Cerebellar nuclear complex (tissue), 1 donor: ENCODE measurements around the gene ECT2L.

Source experiments
- DNase-seq, 2 experiments: peaks; one replicate each; lab custom pipeline; 2025; lab: John Stamatoyannopoulos, UW

The ECT2L gene

DNA sequence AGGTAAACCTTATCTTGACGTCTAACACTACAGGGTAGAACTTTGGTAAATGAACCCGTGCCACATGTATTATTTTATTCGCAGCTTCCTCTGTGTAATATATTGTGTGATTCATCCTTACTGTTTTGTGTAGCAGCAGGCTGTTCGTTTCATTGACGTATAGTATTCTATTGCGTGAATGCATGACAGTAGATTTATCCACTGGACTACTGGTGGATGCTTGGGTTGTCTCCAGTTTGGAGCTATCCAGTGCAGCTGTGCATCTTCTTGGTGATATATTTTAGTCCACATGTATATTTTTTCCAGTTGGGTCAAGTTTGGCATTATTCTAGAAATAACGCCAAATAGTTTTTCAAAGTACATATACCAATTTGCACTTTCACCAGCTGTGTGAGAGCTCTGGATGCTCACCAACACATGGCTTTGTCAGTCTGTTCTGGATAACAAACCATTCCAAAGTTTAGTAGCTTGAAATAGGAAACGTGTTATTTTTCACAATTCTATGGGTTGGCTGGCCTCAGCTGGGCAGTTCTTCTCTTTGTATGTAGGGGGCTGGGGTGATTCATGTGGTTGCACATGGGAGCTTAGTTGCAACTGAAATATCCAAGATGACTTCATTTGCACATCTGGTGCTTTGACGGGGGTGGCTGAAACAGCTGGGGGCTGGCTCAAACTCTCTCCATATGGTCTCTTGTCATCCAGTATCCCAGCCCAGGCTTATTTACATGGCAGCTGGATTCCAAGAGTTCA lies 9.3 kb downstream of the ECT2L start:
- DNase-seq, result no peak

DNA sequence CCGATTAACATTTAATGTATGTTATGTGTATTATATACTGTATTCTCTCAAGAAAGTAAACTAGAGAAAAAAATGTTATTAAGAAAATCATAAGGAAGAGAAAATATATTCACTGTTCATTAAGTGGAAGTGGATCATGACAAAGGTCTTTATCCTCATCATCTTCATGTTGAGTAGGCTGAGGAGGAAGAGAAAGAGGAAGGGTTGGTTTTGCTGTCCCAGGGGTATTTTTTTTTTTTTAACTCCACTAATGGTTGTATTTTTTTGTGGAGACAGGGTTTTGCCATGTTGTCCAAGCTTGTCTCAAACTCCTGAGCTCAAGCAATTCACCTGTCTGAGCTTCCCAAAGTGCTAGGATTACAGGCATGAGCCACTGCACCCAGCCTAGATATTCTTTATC lies 11.0 kb downstream of the ECT2L start:
- DNase-seq, result no peak

DNA sequence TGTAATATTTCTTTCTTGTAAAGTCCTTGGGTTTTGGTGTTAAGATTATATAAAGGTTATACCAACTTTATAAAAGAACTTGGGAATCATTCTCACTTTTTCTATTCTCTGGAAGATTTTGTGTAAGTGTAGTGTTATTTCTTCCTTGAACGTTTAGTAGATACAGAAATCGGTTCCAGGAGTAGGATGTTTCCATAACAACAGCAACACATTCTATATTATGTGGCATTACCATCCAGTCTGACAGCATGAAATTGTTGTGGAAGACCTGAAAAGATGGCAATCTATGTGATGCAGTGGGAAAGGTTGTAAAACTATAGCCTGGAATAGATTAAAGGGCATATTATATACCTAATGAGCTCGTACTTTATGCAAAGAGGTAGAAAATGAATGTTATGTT lies 13.8 kb downstream of the ECT2L start:
- DNase-seq, result no peak

DNA sequence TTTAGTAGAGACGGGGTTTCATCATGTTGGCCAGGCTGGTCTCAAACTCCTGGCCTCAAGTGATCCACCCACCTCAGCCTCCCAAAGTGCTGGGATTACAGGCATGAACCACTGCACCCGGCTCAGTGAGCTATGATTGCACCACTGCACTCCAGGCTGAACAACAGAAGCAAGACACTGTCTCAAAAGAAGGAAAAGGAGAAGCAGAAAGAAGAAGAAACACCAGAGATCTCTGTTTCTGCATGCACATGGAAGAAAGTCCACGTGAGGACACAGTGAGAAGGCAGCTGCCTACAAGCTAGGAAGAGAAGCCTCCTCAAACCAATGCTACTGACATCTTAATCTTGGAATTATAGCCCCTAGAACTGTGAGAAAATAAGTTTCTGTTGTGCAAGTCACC lies 16.0 kb downstream of the ECT2L start:
- DNase-seq, result no peak

DNA sequence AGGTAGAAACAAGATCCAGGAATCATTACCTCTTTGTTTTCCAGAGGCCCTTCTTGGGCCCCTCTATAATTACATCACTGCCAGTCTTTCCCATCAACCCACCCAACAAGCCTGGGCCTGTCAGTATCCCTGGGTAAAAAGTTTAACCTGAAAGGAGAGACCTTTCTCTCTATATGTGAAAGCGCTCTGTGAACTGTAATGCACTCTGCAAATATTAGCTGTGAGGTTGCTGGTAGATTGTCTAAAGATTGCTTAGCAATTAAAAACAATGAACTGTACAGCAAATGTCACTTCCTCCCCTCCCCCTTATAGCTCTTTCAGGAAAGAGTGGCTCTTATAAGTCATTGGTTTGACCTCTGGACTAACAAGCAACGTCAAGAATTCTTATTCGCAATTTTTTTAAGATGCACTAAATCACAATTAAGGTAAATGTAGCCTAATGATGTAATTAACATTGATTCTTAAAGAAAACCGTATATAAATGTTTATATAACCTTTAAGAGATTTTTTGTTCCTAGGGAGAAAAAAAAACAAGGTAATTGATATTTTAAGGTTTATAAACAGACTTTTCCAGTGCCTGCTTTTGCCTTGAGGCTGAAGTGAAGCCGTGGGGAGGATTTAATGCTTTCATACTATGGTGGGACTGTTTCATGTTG lies 18.4 kb downstream of the ECT2L start:
- no peak for DNase-seq

DNA sequence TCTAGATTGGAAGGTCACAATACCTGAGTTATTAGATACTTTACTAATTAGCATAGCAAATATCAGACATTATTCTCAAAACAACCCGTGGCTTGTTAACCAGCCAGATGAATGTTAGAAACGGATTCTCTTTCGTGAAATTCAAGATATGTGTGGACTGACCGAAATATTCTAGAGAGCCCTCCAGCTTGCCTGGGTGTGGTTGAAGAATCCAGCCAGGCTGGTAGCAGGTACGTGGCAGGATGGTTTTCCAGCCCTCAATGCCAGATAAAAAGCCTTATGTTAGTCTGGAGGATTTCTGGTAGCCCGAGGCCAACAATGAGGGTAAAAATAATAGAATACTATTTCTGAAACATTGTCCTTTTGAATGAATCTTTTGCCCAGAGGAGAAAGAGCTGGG lies 19.3 kb downstream of the ECT2L start:
- no peak for DNase-seq

DNA sequence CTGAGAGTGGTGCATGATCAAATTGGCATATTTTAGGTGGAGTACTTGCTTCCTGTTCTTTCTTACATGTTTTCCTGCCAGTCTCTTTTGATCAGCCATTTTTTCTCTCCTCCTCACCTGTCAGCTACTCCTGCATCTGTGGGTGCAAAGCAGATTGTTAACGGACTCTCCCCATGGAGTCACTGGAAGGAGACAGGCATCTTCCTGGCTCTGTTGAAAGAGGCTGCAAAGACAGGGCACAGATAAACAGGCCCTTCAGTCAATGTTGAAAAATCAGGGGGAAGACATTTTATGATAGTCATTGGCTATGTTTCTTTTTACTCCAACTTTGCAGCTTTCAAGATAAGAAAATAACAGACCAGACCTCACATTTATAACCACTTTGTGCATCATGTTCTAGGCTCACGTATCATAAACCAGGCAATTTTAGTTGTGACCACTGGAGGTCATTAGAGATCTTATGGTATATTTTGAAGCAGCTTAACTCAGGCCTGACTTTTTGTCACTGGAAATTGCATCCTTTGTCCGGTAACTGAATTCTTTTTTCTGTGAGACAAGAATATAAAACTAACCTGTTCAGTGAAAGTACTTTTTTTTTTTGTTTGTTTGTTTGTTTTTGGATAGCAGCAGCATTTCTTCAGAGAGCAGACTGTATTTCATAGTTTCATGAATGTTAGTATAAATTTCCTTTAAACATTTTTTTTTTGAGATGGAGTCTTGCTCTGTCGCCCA lies 20.1 kb downstream of the ECT2L start:
- DNase-seq, result no peak

DNA sequence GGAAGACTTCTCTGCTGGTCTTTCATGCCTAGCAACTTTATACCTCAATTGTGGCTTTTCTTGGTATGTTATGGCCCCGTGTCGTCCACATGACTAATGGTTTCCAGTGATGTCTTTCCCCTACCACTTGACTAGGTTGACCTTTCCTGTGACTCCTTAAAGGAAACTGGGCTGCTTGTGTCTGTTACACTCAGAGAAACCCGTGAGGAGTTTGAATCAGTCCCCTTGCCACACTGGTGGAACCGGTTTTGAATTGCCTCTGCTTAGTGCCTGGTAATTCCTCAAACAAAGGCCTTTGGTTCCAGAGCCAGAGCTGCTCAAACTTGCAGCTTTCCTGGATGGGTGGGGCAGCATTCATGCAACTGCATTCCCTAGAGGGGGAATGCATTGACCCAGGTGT lies 21.9 kb downstream of the ECT2L start:
- DNase-seq, result no peak

DNA sequence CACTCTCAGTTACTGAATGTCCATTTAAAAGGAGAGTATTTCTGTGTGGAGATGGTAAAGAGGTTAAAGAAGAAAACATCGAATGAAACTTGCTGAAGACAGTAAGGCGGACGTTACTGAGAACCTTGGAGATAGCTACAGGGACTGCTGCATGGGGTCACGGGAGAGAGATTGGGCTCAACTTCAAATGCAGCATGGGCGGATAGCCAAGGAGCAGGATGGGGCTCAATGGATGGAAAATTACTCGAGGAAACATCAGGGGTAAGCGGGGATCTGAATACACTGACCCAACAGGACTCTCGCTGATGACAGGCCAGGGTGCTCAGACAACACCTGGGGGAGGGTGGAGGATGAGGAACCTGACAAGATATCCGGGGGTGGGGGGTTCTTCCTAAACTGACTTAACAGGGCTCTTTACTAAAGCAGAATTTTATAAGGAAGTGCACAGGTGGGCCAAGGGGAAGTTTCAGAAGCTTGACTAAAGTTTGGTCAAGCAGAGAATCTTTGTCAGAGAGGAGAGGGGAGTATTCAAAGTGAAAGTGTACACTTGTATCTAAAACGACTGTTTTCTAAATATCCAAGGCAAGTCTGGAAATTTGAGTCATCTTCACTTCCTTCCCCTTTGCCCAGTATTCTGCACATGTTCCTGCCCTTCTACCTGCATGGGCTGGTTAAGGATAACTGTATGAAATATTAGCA lies 22.8 kb downstream of the ECT2L start:
- DNase-seq, result no peak

DNA sequence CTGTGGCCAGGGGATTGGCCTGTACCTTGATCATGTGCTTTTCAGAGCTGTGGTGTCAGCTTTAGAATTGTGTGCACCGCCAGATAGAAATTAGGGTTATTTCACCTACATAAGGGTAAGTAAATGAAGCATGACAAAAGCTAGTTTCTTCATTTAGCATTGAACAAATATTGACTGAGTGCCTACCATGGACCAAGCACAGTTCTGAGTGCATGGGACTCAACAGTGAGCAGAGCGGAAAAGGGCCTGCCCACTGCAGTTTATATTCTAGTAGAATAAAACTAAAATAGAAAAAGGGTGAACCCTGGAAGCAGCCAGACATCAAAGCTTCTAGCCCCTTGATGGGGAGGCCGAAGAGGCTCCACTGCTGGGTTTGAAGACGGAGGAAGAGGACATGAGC lies 25.6 kb downstream of the ECT2L start:
- DNase-seq, result no peak

DNA sequence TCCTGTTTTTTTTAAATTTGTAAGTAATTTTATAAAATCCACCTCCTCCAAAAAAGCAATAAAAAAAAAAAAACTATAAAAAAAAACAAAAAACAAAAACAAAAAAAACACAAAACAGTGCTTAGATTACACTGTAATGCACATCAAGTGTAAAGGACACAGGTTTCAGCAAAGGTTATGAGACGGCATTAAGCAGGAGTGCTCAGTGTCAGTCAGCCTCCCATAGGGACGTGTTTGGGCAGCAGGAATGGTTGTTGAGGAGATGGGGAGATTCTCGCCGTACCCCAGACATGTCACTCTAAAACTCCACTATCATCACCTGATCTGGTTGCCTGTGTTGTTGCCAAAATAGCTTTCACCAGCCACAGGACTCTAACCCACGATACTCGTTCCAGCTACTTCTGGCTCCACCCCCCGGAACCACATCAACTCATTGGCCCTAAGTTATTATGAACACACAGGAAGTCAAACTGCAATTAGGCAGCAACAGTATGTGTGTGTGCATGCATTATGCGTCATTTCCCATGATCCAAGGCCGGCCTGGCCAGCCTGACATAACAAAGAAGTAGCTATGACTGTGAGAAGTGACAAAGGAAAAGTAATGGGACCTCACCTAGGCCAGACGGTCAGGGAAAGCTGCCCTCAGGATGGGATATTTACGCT lies 28.7 kb downstream of the ECT2L start:
- no peak for DNase-seq

DNA sequence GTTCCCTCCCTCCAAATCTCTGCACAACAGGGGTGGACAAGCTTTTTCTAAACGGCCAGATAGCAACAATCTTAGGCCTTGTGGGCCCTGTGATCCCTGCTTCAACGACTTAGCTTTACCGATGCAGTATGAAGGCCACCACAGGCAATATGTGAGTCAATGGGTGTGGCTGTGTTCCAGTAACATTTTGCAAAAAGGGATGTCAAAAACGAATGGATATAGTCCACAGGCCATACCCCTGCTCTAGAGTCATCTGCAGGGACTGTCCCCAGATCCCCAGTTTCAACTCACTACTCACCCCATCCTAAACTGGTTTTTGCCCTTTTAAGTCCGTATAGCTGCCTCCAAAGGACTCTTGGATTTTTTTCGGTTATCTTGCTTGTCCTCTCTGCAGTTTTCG lies 34.4 kb downstream of the ECT2L start:
- DNase-seq, result no peak

DNA sequence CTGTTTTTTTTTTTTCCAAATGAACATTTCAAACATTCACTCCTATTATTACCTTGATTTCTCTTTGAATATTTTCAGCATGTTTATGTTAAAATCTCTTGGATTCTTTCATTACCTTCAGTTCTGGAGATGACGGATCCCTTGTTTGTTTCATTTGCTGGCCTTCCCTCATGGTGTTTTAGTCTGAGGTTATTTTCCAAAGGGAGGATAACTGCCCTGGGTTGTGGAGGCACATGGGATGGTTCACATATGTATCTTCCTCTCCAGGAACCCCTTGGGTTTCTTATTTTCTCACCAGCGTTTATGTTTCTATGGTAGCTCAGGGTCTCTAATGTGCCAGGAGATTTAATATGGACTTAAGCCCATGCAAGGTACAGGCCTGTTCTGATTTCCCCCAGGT lies 36.3 kb downstream of the ECT2L start:
- no peak for DNase-seq

DNA sequence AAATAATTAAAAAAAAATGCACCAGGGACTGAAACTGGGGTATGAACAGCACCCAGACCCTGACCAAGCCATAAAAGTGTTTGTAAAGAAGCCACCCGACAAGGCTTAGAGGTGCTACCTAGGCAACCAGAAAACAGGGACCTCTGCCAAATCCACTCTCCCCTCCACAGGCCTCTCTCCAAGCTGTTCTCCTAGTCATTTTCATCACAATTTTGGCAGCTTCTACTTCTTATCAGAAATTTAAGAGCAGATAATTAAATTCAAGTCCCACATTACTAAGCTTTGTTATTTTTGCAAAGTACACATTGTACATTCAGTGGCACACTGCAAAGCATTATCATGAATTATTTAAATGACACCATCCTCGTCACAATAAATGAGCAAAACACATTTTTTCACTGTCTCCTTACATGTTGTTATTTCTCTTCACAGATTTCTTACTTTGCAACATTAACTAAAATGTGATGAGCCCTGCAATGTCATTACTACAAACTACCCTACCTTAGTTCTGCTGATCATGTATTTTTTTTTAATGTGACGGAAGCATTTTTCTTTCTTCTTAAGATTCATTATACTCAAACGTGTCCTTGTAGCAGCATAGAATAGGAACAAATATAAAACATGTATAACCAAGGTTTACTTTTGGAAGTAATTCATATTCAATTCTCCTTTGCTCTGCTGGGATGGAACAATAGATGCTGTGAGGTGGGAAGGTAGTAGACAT lies 38.1 kb downstream of the ECT2L start:
- DNase-seq, result no peak

DNA sequence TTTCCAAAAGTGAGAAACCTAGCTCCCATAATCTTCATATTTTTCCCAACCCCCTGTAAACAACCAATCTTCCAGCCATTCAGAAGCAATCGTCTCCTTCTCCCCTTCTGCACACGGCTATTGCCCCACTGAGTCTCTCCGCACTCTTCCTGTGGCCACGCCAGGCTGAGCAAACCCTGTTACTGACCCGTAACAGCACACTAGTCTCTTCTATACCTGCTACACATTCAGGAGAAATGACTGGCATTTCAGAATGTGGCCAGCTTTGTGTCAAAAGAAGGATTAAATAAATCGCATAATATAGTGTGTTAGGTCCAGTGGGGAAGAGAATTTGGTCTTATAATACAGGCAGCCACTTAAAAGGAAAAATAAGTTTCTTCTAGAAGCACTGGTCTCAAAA lies 41.4 kb downstream of the ECT2L start:
- no peak for DNase-seq

DNA sequence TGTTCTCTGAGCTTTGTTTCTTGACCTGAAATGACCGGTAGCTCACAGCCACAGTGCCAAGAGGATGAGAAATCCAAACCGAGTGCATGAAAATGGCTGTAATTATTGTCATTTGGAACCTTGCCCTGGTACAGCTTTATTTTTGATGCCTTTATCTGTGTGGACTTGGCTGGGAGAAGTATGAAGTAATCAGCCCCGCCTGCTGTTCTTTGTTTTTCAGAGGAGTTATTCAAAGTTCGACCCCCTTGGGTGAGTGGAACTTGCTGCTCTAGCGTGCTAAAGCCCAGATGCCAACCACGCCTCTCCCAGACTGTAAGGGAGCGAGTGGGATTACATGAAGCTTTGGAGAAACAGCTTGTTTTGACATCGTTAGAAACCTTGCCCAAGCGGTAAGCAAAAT lies 48.3 kb downstream of the ECT2L start:
- DNase-seq, result no peak

DNA sequence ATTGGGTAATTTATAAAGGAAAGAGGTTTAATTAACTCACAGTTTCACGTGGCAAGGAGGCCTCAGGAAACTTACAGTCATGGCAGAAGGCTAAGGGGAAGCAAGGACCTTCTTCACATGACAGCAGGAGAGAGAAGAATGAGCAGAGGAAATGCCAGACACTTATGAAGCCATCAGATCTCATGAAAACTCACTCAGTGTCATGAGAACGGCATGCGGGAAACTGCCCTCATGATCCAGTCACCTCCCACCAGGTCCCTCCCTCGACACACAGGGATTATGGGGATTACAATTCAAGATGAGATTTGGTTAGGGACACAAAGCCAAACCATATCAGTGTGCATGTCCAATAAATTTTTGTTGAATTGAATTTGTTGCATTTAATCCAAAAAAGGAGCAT lies 52.0 kb downstream of the ECT2L start:
- DNase-seq, result no peak

DNA sequence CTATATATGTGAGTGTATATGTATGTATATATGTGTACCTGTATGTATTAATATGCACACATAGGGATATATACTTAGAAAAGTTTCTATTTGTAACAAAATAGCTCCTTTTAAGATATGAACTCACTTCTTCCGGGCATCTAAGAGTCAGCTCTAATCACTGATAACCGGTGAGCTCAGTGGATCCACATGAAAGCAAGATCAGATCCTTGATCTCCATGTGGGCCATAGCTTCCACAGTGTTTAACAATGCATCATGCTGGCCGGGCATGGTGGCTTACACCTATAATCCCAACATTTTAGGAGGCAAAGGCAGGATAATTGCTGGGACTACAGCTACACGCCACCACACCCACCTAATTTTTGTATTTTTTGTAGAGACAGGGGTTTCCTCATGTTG lies 52.6 kb downstream of the ECT2L start:
- no peak for DNase-seq

DNA sequence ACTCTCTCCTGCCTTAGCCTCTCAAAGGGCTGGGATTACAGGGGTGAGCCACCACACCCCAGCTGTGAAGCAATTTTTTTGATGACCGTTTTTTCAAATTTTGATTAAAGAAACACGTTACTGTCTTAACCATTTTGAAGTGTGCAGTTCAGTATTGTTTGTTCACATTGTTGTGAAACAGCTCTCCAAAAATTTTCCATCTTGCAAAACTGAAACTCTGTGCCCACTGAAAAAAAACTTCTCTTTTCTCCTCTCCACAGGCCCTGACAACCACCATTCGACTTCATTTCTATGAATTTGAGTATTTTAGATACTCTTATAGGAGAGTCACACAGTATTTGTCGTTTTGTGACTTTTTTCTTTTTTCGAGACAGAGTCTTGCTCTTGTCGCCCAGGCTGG lies 53.9 kb downstream of the ECT2L start:
- DNase-seq, result no peak

DNA sequence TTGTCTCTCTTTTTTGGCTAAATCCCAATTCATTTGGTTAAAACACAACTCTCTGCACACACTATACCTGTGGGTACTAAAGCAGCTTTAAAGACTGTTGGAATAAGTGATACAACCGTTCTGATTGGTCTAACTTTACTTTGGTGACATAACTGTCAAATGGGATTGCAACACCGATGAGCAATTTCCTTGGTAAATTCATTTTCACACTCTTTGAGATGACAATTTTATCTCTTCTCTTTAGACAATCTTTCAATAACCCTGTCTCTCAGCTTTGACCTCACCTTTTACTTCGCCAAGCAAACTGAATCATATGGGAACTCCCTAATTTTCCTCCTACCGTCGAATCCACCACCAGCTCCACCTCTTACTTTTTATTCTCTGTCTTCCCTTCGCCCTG lies 60.8 kb downstream of the ECT2L start:
- no peak for DNase-seq

DNA sequence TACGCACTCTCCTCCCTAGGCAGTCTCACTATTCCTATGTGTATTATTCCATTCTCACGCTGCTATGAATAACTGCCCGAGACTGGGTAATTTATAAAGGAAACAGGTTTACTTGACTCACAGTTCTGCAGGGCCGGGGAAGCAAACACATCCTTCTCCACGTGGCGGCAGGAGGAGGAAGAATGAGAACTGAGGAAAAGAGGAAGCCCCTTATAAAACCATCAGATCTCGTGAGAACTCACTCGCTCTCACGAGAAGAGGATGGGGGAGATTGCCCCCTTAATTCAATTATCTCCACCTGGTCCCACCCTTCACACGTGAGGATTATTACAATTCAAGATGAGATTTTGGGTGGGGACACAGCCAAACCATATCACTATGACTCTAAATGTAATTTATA lies 61.9 kb downstream of the ECT2L start:
- no peak for DNase-seq

DNA sequence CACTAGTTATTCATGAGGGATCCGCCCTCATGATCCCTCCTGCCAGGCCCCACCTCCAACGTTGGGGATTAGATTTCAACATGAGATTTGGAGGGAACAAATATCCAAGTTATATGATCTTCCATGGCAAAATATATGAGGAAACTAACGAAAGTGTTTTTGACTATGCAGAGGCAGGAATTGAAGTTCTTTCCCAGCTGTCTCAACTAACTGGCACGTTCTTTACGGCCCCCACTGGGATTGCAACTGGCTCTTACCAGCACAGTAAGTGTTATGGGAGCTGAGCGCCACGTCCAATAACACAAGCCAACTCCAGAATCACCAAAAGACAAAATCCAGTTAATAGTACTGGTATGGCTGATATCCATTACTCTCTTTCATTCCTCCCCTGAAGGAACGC lies 66.6 kb downstream of the ECT2L start:
- DNase-seq, result no peak
